ENCODE results near the gene TBXT.
"Not testable (repeated sequence)": the region's sequence is repeated elsewhere in the genome, so short reads cannot be mapped to it uniquely, and the experiment has no call there.

TBXT gene

DNA sequence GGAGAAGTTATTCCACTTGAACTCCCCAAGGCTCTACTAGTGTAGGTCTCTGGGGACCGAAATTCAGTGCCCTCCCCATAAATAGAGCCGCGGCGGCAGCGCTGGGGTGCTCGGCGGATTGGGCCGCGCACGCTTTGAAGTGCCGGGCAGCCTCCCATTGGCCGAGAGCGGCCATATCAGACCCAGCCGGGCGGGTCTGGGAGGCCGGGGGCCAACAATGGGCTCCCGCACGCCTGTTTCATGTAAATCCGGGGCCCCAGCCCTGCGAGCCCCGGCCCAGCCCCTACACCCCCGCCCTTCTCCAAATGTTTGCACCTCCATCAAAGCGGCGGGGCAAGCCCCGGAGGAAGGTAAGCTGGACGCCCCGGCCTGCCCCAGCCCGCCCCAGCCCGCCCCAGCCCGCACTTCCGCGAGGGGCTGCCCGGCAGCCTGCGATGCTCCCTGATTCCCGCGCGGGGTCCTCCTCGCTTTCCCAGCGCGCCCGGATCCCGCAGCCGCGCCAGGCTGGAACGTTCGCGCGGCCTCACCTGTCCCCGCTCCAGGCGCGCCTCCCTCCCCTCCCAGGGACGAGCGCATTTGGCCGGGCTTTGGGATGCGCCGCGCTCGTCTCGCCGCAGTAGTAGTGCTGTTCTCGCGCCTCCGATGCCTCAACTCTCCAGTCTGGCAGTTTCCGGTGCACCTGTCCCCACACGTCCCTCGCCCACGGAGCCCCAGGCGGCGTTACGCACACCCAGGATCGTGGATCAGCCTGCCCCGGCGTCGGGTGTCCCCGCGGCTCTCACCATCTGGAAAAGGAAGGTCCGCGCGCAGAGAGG lies at the start of gene TBXT:
TSS of gene TBXT (minus strand) at position 51 of the 815 bp plus-strand sequence. CDS start 260 bp downstream, outside the sequence.
- DNase-seq, result no peak

DNA sequence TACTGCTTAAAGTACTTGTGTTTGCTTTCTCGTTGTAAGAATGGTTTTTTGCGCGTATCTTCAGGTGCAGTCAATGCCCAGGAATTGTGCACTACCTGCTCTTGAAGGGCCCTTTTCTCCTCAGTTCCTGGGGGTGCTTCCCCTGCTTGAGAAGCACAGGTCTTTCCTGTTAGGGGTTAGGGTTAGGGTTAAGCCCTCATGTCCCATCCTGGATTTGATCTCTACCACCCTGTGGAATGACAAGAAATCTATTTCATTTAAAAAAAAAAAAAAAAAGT lies 39.6 kb upstream of the TBXT start:
- DNase-seq, result no peak

GRCh38 chr6:166206510-166207283 lies 39.0 kb upstream of the TBXT start:
- DNase-seq, result no peak

- DNase-seq, result no peak
These were observed 38.4 kb upstream of the TBXT start for GRCh38 chr6:166206066-166206465.

GRCh38 chr6:166204852-166205650 lies 37.4 kb upstream of the TBXT start:
- no peak for DNase-seq

DNA sequence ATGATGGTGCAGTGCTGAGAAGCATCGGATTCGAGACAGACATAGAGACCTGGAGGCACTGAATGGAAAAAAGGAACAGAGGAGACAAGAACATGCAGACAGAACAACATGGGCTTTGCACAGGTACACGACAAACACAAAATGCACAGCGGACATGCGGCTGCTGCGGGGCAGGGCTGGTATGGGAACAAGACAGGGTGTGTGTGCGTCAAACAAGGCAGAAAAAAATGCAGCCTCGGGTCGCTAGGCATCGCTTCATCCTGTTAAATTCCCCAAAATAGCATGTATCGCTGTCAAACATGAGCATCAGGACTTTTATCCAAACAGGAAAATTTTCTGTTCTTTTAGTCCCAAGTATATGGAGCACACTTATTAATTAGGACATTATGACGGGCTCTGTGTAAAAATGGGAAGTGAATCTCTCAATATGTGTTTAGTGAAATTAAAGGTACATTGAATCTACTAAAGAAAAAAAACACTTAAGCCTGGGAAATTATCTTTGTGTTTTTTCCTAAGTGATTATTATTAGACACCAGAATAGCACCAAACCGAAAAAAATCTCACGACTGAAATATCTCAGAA lies 36.1 kb upstream of the TBXT start:
- no peak for DNase-seq

DNA sequence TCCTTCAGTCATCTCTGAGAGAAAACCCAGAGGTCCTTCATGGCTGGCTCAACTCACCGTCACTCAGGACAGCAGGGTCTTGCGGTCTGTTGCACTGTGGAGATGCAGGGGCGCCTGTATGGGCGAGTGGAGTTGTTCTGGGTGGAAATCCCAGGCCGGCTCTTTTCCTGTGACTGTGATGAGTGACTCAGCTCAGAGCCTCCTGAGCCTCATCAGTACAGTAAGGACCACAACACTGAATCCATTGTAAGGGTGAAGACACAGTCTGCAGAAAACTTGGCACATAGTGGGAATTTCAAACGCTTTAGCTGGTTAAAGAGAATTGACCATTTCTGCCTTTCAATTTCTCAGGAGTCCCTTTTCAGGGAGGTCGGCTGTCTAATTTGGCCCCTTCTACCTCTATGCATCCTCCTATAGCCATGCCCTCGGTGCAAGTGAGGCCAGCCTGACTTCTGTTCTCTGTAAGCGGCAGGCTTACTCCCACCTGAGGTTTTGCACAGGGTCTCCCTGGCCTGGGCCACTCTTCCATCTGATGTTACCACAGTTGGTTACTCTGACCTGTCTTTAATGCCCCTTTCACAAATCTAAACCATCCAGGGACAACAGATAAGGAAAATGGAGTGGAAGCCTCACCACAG lies 35.5 kb upstream of the TBXT start:
- DNase-seq, result no peak

- no peak for DNase-seq
These were observed 34.7 kb upstream of the TBXT start for GRCh38 chr6:166202321-166202733.

GRCh38 chr6:166201878-166202277 lies 34.2 kb upstream of the TBXT start:
- DNase-seq, result no peak

GRCh38 chr6:166197361-166197760 lies 29.7 kb upstream of the TBXT start:
- no peak for DNase-seq

GRCh38 chr6:166195860-166196238 lies 28.2 kb upstream of the TBXT start:
- no peak for DNase-seq

DNA sequence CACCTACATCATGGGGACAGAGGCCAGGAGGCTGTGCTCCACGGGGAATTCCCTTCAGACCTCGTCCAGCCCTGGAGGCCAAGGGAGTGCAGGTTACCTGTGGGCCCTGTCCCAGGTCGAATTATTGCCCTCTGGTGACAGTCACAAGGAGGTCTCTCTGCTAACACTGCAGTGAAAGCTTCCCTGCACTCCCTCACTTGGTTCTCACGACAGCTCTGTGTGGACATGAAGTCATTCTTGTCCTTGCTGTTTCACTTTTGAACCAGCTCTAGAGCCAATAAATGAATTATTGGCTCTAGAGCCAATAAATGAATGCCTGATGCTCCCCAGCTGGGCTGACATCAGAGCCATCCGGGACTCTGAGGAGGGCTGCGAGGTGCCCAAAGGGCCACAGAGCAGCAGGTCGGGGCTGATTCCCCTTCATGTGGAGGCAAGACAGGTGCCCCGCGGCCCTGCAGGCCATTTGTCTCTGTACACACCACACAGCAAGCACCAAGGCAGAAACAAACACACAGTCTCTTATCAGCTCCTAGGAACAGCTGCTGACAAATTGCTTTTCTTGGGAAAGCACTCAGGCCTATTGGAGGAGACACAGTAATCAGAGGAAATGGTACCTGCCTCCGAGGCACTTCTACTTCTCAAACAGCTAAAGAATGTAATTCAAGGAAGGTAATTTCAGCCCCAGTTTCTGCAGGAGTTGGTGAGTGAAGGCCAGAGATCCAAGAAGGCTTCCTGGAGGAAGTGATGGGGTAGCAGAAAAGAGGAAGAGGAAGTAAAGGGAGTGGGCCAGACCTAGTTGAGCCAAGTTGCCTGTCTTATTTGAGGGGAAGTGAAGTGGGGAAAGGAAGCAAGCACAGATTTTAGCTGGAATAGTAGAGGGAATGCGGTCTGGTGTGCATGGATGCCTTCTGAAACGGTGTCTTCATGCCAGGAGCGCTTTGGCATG lies 27.5 kb upstream of the TBXT start:
- DNase-seq, result no peak

GRCh38 chr6:166192557-166192956 lies 24.9 kb upstream of the TBXT start:
- no peak for DNase-seq

GRCh38 chr6:166192136-166192535 lies 24.5 kb upstream of the TBXT start:
- no peak for DNase-seq

GRCh38 chr6:166179704-166180103 lies 12.1 kb upstream of the TBXT start:
- no peak for DNase-seq

DNA sequence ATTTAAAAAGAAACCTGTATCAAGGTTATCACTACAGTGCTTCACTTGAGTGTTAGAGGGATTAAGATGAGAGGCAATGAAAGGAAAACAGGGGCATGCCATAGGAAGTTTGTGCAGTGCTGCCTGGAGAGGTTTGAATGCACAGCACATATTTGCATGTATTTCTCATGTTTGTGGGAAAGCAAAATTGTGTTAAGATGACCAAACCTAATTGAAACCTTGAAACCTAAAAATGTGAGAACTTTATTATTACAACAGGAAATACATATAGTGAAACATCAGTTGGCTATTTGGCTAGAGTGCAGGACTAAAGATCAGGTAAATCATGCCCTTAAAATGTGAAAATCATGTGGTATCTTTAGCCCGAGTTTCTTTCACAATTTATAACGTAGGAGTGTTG lies 8.5 kb upstream of the TBXT start:
- no peak for DNase-seq

- not testable (repeated sequence) for DNase-seq
These were observed 7.4 kb upstream of the TBXT start for GRCh38 chr6:166175093-166175492.

DNA sequence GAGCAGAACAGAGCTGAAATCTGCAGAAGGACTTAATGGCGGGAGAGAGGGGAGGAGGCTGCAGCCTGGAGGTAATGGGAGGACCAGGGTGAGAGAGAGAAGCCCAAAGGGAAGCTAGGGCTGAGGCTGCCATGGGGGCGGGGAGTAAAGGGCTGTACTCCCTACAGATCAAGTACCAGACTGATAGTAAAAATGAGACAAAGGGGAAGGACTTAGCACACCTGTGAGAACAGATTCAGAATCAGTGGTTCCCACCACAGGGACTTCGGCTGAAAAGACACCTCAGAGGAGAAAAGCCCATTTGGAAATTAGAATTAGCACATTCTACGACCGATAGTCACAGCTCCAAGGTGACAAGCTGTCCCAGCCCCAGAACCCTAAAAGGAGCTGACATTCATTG lies 6.4 kb upstream of the TBXT start:
- DNase-seq, result no peak

GRCh38 chr6:166173281-166173951 lies 5.8 kb upstream of the TBXT start:
- no peak for DNase-seq

DNA sequence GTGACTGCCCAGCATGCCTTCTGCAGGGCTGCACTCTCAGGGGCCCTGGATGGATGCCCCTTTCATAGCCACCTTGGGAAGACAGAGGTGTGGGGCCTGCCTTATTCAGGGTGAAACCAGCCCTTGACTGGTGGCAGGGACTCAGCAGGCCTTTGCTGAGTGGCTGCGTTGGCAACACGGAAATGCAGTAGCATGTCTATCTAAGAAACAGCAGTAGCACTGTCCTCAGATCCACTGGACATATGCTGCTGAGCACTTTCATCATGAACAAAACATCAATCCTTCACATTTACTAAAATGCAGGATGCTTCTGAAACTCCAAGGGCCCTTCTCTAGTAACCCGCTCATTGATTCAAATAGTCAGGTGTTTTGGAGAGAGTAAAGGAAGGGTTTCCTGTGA lies 4.9 kb upstream of the TBXT start:
- no peak for DNase-seq
